Left hindlimb (tissue), 1 donor: ENCODE measurements around the gene ZBTB43.
"Not testable (repeated sequence)": the region's sequence is repeated elsewhere in the genome, so short reads cannot be mapped to it uniquely, and the experiment has no call there.

ENCODE experiments used
- DNase-seq: peaks from one replicate; pipeline ENCODE4 v3.0.0-alpha.2; 2018

ZBTB43 gene

DNA sequence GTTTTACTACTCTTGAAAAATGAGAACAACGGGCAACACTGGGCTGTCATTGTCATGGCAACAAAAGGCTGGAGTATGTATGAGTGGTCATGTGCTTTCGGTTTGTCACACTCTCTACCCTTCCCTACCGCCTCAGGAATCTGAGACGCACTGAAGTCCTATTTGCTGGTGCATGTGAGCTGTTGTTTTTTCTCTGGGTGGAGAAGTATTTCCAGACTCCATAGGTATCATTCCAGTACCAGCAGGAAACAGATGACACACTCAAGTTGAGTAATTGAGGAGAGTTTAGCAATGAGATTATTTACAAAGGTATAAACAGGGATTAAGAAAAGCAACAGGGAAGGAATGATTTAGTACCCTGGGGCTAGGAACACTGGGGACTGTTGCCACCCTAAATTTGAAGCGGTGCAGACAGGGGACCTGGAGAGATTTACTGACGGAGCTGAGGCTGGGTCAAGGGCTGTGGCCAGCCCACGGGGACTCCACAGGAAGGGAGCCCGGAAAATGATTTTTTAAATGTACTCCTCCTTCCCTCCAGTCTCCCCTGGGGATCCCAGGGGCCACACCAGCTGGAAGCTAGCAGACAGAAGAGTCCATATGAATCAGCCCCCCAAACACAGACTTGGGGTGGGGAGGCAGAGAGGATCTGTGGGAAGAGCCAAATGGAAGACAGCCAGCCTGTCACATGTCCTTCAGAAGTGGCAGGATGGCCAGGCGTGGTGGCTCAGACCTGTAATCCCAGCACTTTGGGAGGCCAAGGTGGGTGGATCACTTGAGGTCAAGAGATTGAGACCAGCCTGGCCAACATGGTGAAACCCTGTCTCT is 13.2 kb upstream of the ZBTB43 start:
- no peak for DNase-seq

DNA sequence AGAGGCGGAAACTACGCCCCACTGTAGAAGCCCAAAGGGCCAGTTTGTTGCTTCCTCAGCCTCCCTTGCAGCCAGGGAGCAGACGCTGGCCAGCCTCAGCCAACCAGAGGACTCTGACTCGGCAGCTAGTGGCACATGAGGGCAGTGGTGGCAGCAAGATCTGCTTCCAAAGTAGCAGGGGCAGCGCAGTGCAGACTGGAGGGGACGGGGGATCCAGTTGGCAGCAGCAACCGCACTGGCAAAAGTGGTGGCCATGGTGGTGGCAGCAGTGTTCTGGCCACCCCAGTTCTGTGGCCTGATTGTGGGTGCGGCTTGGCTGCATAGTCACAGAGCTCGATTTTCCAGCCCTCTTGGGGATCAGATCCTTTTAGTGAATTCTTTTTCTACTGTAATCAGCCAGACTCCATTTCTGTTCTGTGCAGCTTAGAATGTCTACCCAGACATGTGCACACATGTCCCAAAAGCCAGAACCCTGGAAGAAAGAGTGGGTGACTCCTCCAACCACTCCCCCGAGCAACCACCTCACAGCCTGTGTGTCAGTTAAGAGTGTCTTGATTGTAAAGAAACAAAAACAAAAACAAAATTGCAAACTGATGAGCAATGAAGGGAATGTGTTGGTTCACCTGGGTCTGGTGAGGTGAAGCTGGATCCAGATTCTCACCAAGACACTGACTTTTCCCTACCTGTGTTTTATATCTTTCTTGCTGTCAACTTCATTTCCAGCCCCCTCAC is 11.0 kb upstream of the ZBTB43 start:
- no peak for DNase-seq

DNA sequence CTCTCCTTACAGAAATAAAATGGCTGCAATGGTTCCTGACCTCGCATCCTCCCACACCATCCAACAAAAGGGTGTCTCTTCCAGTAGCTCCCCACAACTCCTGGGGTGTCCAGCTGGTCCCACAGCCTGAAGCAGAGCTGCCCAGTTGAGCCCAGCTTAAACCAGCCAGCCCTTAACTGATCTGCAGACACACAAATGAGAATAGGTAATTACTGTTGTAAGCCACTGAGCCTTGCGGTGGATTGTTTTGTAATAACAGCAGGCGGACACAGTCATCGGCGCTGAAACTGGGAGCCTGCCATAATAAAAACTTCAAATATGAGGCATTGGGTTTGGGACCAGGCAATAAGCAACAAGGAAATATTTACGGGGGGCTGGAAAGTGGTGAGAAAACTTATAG is 10.4 kb upstream of the ZBTB43 start:
- DNase-seq: no peak

DNA sequence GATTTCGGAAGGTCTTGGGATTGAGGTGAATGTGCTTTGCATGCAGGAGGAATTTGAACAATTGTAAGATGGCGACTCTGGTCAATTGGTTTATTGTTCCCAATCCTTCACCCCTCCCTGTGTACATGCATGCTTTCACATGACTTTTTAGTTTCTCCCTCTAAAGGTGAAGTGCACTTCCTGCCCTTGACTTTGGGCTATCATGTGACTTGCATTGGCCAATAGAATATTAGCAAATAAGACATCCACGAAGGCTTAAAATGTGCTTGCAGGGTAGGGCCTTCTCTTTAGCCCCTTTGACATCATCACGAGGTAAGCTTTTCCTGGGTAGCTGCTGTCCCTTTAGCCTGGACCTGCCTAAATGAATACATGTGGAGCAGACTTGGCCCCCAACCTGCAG is 8.1 kb upstream of the ZBTB43 start:
- no peak for DNase-seq

DNA sequence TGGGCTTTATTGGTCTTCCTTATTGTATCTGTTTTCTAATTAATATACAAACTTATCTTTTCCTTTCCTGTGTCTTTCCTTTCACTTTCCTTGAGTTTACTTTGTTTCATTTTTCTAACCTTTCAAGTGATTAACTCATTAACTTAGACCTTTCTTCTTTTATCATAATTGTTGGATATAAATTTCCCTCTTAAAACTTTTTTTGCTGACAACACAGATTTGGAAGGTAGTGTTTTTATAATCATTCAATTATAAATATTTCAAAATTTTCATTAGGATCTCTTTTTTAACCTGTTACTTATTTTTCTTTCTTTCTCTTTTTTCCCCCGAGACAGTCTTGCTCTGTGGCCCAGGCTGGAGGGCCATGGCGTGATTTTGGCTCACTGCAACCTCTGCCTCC is 6.9 kb upstream of the ZBTB43 start:
- DNase-seq: no peak

DNA sequence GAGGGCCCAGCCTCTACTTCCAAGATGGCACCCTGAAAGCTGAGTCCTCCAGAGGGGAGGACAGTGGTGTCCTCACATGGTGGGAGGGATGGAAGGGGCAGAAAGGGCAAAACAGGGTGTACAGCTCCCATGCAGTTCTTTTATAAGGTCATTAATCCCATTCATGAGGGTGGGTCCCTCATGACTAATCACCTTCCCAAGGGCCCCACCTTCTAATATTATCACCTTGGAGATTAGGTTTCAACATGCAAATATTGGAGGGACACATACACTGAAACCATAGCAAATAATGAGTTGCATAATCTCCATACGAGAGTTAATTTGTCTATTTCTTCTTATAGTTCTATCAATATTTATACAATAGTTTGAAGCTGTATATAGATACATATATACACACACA is 5.8 kb upstream of the ZBTB43 start:
- no peak for DNase-seq

DNA sequence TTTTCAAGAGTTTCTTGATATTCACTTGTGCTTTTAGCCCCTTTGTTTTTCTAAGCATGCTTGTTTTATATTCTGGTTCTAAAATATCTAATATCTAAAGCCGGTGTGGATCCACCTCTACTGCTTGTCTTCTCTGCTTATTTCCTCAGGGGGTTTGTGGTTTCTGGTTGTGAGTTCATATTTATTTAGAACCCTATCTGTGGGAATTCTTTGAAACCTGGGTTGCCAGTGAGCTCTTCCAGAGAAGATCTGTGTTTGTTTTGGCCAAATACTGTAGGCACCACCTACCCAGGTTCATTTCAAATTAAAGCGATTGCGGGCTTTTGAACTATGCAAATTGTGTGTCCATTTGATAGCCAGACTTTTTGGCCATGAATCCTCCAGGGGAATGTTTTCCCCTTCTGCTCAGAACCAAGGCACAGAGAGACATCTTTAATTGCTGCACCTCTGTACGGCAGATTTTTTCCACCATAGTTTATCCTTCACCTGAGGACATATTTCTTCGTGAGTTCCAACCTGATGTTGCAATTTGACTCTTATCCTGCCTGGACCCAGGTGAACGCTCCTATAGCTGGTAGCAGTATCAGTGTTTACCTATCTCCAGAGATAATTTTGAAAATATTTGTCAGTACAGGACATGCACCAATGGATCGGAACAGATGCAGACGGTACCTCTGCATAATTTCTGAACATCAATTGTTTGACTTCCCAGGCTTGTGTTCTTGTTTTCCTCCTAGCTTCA is 2.4 kb upstream of the ZBTB43 start:
- DNase-seq: no peak

DNA sequence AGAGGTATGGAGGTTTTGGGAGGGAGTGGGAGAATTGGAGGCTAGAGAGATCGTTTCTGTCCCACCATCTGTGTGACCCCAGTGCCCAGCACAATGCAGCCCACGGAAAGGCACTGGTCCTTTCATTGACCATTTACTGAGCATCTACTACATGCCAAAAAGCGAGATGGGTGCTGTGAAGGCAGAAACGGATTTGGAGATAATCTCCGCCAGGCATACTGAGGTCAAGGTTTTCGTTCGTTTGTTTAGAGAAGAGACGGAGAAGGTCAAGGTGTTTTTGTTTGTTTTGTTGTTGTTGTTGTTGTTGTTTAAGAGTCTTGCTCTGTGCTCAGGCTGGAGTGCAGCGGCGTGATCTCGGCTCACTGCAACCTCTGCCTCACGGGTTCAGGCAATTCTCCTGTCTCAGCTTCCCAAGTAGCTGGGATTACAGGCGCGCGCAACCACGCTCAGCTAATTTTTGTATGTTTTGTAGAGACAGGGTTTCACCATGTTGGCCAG is 593 bp upstream of the ZBTB43 start:
- no peak for DNase-seq

DNA sequence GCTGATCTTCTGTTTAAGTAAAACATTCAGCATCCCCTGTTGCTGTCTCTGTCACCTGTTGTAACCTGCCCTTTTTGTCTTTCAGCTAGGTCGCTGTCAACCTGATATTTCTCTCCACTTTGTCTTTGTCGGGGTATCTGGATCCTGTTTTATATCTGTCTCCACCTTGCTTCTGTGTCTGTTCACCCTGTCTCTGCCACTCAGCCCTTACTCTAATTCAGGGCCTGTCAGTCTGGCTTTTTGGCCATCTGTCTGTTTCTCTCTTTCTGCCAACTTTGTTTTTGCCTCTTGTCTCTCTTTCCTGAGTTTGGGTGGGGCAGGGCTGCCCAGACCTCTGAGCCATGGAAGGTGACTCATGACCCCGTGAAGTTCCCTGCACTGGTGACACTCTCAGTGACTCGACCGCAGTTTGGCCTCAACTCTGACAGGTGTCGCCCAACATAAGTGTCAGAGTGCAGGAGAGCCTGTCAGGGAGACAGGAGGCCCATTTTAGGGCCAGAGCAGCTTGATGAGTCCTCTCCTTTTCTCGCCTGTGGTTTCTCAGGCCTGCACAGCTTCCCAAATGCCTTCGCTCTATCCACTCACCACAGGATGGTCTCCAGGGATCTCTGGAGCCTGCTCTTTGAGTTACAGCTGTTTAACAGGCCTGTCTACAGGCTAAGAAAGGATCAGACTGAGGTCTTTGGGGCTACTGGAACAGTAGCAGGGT is 868 bp downstream of the ZBTB43 start:
- no peak for DNase-seq

DNA sequence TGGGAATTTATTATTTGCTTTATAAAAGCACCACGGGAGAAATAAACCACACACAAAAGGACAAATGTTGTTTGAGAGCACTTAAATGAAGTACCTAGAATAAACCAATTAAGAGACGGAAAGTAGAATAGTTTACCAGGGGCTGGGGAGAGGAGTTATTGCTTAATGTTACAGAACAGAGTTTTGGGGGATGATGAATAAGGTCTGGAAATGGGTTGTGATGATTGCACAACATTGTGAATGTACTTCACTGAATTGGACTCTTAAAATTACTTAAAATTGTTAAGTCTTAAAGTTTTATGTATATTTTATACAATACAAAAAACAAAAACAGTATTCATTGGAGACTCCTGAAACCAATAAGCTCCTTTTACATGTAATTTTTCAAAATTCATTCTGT is 1.5 kb downstream of the ZBTB43 start:
- DNase-seq: no peak

DNA sequence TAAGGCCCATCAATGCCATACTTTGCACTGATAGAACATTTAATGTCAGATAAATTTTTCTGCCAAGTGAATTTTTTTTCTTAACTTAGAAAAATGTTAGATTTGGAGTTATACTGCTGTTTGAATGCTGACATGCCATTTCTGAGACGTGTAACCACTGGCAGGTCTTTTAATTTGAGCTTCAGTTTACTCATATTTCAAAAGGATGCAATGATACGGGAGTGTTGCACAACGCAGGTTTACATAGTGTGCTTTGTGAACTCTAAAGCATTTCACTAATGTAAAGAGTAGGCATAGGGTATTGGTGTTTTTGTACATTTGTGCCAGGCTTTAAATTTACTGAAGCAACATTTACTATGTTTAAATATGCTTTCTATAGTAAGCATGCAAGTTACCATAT is 4.2 kb downstream of the ZBTB43 start:
- no peak for DNase-seq

DNA sequence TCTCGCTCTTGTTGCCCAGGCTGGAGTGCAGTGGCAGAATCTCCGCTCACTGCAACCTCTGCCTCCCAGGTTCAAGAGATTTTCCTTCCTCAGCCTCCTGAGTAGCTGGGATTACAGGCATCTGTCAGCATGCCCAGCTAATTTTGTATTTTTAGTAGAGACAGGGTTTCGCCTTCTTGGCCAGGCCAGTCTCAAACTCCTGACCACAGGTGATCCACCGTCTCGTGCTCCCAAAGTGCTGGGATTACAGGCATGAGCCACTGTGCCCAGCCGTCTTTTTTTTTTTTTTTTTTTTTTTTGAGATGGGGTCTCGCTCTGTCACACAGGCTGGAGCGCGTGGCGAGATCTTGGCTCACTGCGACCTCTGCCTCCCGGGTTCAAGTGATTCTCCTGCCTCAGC is 5.4 kb downstream of the ZBTB43 start:
- not testable (repeated sequence) for DNase-seq

DNA sequence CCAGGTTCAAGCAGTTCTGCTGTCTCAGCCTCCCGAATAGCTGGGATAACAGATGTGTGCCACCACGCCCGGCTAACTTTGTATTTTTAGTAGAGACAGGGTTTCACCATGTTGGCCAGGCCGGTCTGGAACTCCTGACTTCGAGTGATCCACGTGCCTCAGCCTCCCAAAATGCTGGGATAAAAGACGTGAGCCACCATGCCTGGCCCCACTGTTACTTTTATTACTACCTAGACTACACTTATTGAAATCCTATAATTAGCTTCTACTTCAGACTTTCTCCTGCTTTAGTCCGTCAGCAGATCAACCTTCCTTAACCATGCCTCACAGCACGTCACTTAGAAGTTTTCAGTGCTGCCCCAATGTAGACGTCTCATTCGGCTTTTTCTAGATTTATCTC is 8.2 kb downstream of the ZBTB43 start:
- no peak for DNase-seq

DNA sequence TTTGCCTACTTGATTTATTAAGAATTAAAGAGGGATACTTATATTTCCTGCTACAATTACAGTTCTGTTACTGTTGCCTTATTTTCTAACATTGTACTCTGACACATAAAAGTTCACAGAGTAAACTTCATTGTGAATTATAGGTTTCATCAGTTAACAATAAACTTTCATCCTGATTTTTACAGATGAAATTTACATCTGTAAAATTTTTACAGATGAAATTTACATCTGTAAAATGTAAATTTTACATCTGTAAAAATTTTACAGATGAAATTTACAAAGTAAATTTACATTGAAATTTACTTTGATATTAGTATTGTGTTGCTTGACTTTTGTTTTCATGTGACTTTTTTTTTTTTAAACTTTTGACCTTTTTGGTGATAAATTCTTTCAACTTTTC is 9.3 kb downstream of the ZBTB43 start:
- DNase-seq: no peak

DNA sequence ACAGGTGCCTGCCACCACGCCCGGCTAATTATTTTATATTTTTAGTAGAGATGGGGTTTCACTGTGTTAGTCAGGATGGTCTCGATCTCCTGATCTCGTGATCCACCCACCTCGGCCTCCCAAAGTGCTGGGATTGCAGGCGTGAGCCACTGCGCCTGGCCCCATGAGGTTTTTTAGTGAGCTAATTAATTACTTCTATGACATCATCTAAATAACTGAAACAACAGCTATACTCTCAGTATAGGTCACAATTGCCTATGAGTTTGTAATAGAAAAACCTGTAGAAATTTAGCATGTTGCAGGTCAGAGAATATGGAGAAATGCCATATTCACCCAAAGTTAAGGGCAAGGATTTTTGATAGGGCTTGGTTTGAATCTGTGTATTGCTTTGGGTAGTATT is 12.8 kb downstream of the ZBTB43 start:
- not testable (repeated sequence) for DNase-seq

DNA sequence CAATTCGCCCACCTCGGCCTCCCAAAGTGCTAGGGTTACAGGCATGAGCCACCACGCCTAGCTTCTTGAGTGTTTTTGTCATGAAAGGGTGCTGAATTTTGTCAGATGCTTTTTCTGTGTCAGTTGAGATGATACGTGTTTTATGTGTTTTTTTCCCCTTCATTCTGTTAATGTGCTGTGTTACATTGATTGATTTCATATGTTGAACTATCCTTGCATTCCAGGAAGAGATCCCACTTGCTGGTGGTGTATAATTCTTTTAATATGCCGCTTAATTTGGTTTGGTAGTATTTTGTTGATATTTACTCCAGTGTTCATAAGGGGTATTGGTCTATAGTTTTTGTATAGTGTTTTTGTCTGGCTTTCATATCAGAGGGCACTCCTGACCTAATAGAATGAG is 13.6 kb downstream of the ZBTB43 start:
- DNase-seq: no peak

DNA sequence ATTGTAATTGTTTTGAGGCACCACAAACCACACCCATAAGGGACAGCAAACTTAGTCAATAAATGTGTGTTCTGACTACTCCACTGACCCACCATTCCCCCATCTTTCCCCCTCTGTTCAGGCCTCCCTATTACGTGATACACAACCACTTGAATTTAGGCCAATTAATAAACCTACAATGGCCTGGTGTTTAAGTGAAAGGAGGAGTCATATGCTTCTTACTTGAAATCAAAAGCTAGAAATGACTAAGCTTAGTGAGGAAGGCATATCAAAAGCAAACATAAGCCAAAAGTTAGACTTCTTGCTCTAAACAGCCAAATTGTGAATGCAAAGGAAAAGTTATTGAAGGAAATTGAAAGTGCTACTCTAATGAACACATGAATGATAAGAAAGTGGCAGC is 14.6 kb downstream of the ZBTB43 start:
- no peak for DNase-seq

DNA sequence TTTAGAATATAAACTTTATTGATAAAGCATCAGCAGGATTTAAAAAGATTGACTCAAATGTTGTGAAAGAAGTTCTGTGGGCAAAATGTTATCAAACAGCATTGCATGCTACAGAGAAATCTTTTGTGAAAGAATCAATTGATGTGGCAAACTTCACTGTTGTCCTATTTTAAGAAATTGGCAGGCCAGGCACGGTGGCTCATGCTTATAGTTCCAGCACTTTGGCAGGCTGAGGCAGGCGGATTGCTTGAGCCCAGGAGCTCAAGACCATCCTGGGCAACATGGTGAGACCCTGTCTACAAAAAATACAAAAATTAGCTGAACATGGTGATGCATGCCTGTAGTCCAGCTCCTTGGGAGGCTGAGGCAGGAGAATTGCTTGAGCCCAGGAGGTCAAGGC is 17.4 kb downstream of the ZBTB43 start:
- DNase-seq: no peak

DNA sequence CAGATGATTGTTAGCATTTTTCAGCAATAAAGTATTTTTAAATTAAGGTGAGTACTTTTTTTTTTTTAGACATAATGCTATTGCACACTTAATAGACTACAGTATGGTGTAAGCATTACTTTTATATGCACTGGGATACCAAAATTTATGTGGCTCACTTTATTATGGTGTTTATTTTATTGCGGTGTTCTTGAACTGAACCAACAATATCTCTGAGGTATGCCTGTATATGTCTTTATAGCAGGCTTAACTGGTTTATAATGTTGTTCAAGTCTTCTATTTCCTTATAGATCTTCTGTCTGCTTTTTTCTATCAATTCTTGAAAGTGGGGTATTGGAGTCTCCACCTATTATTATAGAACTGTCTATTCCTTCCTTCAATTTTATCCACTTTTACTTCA is 18.0 kb downstream of the ZBTB43 start:
- no peak for DNase-seq

DNA sequence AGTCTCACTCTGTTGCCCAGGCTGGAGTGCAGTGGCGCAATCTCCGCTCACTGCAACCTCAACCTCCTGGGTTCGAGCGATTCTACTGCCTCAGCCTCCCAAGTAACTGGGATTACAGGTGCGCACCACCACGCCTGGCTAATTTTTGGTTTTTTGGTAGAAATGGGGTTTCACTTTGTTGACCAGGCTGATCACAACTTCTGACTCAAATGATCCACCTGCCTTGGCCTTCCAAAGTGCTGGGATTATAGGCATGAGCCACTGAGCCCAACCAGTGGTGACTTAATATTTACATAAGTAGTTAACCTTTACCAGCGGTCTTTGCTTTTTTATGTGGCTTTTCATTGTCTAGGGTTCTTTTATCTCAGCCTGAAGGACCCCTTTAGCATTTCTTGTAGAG is 19.2 kb downstream of the ZBTB43 start:
- DNase-seq: not testable (repeated sequence)

DNA sequence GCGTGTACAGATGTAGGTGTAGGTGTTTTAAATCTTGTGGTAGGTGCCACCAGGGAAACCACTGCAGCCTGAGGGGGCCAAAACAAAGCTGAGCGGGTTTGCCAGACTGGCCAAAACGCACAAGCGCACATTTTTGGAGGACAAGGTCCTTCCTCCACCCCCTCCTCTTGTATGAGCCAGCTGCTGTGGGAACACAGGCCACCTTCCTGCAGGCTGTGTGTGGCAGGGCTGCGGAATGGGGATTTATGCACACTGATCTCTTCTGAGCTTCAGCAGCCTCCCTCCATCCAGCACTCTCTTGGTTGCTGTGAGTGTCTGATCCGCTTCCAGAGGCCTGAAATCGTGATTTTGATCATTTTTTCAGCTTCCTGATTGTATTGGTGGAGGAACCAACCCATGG is 22.4 kb downstream of the ZBTB43 start:
- DNase-seq: no peak

DNA sequence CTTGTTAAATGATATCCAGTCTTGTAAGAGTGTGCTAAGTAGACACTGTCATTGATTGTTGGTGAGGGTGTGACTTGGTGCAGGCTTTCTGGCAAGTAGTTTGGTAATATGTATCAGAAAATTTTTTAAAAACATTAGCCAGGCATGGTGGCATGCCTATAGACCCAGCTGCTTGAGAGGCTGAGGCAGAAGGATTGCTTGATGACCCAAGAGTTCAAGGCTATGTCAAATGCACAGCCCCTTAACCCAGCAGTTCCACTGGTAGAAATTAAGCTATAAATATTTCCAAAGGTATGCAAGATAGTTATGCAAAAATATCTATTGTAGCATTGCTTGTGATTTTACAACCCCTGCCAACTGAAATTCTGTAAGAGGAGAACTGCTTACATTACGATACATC is 24.2 kb downstream of the ZBTB43 start:
- DNase-seq: no peak

DNA sequence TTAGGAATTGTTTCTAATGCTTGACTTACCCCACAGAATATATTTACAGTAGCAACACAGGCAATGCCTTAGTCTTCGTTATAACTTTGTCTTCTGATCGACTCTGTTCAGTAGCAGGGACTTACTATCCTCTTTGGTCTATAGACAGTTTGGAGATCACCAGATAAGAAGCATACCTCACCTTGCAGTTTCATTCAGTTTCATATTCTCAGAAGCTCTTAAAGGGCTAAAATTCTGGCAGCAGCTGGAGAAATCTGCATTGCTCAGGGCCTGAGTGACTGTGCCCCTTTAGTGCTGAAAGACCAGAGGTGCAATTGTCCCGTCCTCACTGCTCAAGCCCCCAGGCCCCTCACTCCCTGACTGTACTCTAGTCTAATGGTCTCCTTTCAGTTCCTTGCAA is 26.0 kb downstream of the ZBTB43 start:
- DNase-seq: no peak
